Measurements from ENCODE around the gene PAK5. TPM values are rescaled to one million over a fixed set of nuclear protein-coding genes. Genes with fewer than 3 reads are reported as not detected.

The PAK5 gene
- total RNA-seq, 1 experiment from 2014 or later = not detected

- intact Hi-C loops (cut with micrococcal nuclease) = no loop called here
- ChIA-PET POLR2A (ENCODE audit: unreplicated experiment) (no interaction called here), CTCF (no interaction called here)
- DNase-seq = no peak
- no peak for ATAC-seq
- Histone ChIP-seq H3F3A (ENCODE audit: low read length, unreplicated experiment) (no peaks in the 10 kb centered on the region), H3K79me2 (ENCODE audit: low read length) (no peaks in the 10 kb centered on the region), H3K27ac (ENCODE audit: low read length) (no peak overlapping the region), H3K4me2 (ENCODE audit: low read length) (no peak overlapping the region), H3K4me1 (ENCODE audit: insufficient read depth, low read length) (no peaks in the 10 kb centered on the region), H3K36me3 (ENCODE audit: low read depth, low read length) (no peaks in the 10 kb centered on the region), H3K27me3 (ENCODE audit: low read length) (peaks cover 43% of the 10 kb centered on the region), H3K4me3 (ENCODE audit: low read length) (no peak overlapping the region), H2AFZ (ENCODE audit: low read length) (no peak overlapping the region), H4K20me1 (ENCODE audit: low read length) (no peaks in the 10 kb centered on the region), H3K9me2 (replicated peaks; ENCODE audit: low read length) (no peaks in the 10 kb centered on the region), H3K9me3 (ENCODE audit: low read length) (no peaks in the 10 kb centered on the region), H3K9ac (ENCODE audit: low read length) (no peak overlapping the region)
- TF ChIP-seq EZH2phosphoT487 (IDR thresholded peaks at IDR 0.05; ENCODE audit: borderline replicate concordance, low read length) (no peak), EZH2 (IDR thresholded peaks at IDR 0.05; ENCODE audit: low read length, unreplicated experiment) (no peak)
- TF ChIP-seq, protein P1, sequence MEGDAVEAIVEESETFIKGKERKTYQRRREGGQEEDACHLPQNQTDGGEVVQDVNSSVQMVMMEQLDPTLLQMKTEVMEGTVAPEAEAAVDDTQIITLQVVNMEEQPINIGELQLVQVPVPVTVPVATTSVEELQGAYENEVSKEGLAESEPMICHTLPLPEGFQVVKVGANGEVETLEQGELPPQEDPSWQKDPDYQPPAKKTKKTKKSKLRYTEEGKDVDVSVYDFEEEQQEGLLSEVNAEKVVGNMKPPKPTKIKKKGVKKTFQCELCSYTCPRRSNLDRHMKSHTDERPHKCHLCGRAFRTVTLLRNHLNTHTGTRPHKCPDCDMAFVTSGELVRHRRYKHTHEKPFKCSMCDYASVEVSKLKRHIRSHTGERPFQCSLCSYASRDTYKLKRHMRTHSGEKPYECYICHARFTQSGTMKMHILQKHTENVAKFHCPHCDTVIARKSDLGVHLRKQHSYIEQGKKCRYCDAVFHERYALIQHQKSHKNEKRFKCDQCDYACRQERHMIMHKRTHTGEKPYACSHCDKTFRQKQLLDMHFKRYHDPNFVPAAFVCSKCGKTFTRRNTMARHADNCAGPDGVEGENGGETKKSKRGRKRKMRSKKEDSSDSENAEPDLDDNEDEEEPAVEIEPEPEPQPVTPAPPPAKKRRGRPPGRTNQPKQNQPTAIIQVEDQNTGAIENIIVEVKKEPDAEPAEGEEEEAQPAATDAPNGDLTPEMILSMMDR (conservative IDR thresholded peaks at IDR 0.05; ENCODE audit: low read depth, low read length) = no peak
- BruUV-seq (replicated peaks) = no TSS peak
Measured at GRCh38 chr20:9794831-9795230, 44.0 kb downstream of the PAK5 start.

DNA sequence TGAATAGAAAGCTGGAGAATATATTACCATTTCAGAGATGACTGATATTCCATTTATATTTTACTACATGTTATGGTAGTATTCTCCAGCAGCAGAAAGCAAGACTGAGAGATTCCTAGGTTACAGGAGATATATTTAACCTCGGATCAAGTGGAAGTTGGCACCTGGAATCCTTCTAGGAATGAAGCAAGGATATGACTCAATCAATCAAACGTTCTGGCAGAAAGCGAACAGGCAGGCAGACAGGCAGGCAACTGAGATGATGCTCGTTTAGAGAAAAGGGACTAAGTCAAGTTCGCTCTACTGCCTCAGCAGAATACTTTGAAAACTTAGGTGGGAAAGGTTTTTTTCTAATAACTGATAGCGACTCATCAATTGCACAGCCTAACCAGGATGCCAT is 46.2 kb downstream of the PAK5 start:
- H3K9me2 ChIP-seq (replicated peaks; ENCODE audit: low read length) = no peaks in the 10 kb centered on the region
- DNase-seq (peak; percentile 9), ATAC-seq (no peak)
- H3F3A ChIP-seq (ENCODE audit: low read length, unreplicated experiment) = no peaks in the 10 kb centered on the region
- no peaks in the 10 kb centered on the region for H3K36me3 ChIP-seq (ENCODE audit: low read depth, low read length)
- H3K79me2 ChIP-seq (ENCODE audit: low read length) = no peaks in the 10 kb centered on the region
- BruUV-seq (replicated peaks) = no TSS peak
- H3K9me3 ChIP-seq (ENCODE audit: low read length) = no peaks in the 10 kb centered on the region
- H3K4me3 ChIP-seq (ENCODE audit: low read length) = no peak overlapping the region
- intact Hi-C loops (cut with micrococcal nuclease) = no loop called here
- H3K4me2 ChIP-seq (ENCODE audit: low read length) = no peak overlapping the region
- ChIA-PET POLR2A (ENCODE audit: unreplicated experiment) (no interaction called here), CTCF (no interaction called here)
- H3K4me1 ChIP-seq (ENCODE audit: insufficient read depth, low read length) = no peaks in the 10 kb centered on the region
- H3K9ac ChIP-seq (ENCODE audit: low read length) = no peak overlapping the region
- no peak overlapping the region for H3K27ac ChIP-seq (ENCODE audit: low read length)
- no peak overlapping the region for H2AFZ ChIP-seq (ENCODE audit: low read length)
- no peaks in the 10 kb centered on the region for H4K20me1 ChIP-seq (ENCODE audit: low read length)
- TF ChIP-seq, protein P1 (conservative IDR thresholded peaks at IDR 0.05; ENCODE audit: low read depth, low read length) = no peak
- TF ChIP-seq EZH2 (IDR thresholded peaks at IDR 0.05; ENCODE audit: low read length, unreplicated experiment) (no peak), EZH2phosphoT487 (IDR thresholded peaks at IDR 0.05; ENCODE audit: borderline replicate concordance, low read length) (no peak)
- peaks cover 54% of the 10 kb centered on the region for H3K27me3 ChIP-seq (ENCODE audit: low read length)

DNA sequence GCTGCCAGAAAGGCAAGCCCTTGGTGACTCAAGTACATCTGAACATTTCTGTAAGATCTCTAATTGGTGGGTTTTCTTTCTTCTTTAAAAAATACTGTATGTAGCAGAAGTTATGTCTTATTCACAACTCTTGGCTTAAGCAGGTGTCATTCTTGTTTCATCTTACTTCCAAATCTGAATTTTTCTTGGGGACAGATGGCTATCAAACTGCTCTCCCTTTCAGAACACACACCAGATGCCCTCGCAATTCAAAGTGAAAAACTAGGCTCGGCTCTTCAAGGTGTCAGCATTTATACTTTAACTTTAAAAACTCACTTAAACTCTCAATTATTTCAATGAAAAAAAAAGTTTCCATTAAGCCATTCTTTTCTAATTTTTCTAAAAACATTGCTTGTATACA is 49.7 kb downstream of the PAK5 start:
- H4K20me1 ChIP-seq (ENCODE audit: low read length) = no peaks in the 10 kb centered on the region
- H3K36me3 ChIP-seq (ENCODE audit: low read depth, low read length) = no peaks in the 10 kb centered on the region
- H2AFZ ChIP-seq (ENCODE audit: low read length) = no peak overlapping the region
- BruUV-seq (replicated peaks) = no TSS peak
- ATAC-seq (no peak), DNase-seq (no peak)
- H3K9ac ChIP-seq (ENCODE audit: low read length) = no peak overlapping the region
- H3K4me1 ChIP-seq (ENCODE audit: insufficient read depth, low read length) = no peaks in the 10 kb centered on the region
- intact Hi-C loops (cut with micrococcal nuclease) = no loop called here
- POLR2A ChIA-PET (ENCODE audit: unreplicated experiment) = no interaction called here
- no peaks in the 10 kb centered on the region for H3F3A ChIP-seq (ENCODE audit: low read length, unreplicated experiment)
- H3K79me2 ChIP-seq (ENCODE audit: low read length) = no peaks in the 10 kb centered on the region
- peaks cover 69% of the 10 kb centered on the region for H3K27me3 ChIP-seq (ENCODE audit: low read length)
- TF ChIP-seq EZH2 (IDR thresholded peaks at IDR 0.05; ENCODE audit: low read length, unreplicated experiment) (no peak), EZH2phosphoT487 (IDR thresholded peaks at IDR 0.05; ENCODE audit: borderline replicate concordance, low read length) (no peak)
- TF ChIP-seq, protein P1 (conservative IDR thresholded peaks at IDR 0.05; ENCODE audit: low read depth, low read length) = no peak
- H3K27ac ChIP-seq (ENCODE audit: low read length) = no peak overlapping the region
- CTCF ChIA-PET = no interaction called here
- no peaks in the 10 kb centered on the region for H3K9me2 ChIP-seq (replicated peaks; ENCODE audit: low read length)
- no peak overlapping the region for H3K4me3 ChIP-seq (ENCODE audit: low read length)
- no peak overlapping the region for H3K4me2 ChIP-seq (ENCODE audit: low read length)
- no peaks in the 10 kb centered on the region for H3K9me3 ChIP-seq (ENCODE audit: low read length)

All from PC-3 (cell line).